ENCODE measurements around the gene CENPB.
A peak's percentile ranks its signal among the peaks of the same experiment; 100 is the strongest.

CENPB gene

DNA sequence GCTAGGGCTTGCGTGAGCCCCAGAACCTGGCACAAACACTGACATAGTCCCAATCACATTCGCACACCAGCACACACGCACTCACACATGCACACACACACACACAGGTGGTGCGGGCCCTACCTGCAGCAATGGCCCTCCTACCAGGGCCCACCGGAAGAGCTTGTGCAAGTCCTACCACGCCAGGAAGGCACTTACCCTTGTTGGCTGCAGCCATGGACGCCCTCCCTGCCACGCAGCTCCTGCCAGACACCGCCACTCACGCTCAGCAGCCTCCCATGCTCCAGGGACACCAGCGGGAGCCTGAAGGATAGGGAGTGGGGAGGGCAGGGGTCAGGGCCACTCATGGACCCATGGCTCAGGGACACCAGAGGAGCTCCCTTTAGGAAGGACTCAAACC lies 26.7 kb downstream of the CENPB start:
- no peak for TF ChIP-seq GATA1 (IDR thresholded peaks at IDR 0.05; ENCODE audit: low read depth, low read length)
- no peak for TF ChIP-seq POLR2A (IDR thresholded peaks at IDR 0.05; ENCODE audit: low read length)
- no peak for DNase-seq

- no peak for TF ChIP-seq GATA1 (IDR thresholded peaks at IDR 0.05; ENCODE audit: low read depth, low read length)
- no peak for TF ChIP-seq POLR2A (IDR thresholded peaks at IDR 0.05; ENCODE audit: low read length)
- no peak for DNase-seq
Observed at GRCh38 chr20:3759316-3759823, 27.2 kb downstream of the CENPB start.

DNA sequence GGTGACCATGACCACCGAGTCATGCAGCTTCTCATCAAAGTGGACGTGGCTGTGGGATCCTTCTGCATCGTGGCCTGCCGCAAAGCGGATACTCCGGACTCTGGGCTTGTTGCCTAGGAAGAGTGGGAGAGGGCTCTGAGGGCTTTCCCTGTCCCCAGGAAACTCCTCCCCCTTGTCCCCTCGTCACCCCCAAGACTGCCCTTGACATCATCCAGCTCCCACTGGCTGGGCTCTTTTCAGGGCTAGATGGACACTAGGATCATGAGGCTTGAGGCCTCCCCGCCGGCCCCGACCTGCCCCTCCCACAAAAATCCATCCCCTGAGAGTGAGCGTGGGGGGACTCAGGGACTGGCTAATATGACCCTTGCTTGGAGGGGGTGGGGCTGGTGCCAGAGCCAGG lies 28.0 kb downstream of the CENPB start:
- DNase-seq: no peak
- TF ChIP-seq GATA1 (IDR thresholded peaks at IDR 0.05; ENCODE audit: low read depth, low read length): no peak
- no peak for TF ChIP-seq POLR2A (IDR thresholded peaks at IDR 0.05; ENCODE audit: low read length)

- DNase-seq: no peak
- TF ChIP-seq POLR2A (IDR thresholded peaks at IDR 0.05; ENCODE audit: low read length) (no peak), GATA1 (IDR thresholded peaks at IDR 0.05; ENCODE audit: low read depth, low read length) (no peak)
Observed at GRCh38 chr20:3757268-3757667, 29.3 kb downstream of the CENPB start.

DNA sequence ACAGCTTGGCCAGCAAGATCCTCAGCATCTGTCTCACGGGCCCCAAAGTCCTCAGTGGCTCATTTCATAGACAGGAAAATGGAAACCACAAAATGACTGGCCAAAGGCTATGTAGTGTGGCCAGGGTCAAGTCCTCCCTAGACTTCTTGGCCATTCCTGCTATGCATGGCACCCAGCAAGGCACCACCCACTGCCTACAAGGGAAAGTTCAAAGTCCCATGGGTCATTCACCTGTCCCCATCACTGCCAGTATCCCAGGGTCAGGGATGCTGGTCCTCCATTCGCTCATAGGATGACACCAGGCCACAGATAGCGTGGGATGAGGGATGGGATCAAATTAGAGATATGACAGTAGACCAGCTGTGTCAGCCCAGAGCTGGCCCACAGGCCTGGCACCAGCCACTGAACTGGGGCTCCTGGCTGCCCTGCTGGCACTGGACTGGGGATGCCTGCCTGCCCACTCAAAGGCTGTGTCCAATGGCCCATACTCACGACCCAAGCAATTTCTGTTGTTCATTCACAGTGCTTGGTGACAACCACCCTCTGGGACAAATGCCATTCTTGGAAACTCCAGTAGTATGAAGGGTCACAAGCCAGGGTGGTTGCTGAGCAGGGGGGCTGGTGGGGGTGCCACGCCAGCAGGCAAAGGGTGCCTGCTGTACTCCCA lies 30.6 kb downstream of the CENPB start:
- no peak for DNase-seq
- no peak for TF ChIP-seq POLR2A (IDR thresholded peaks at IDR 0.05; ENCODE audit: low read length)
- TF ChIP-seq GATA1 (IDR thresholded peaks at IDR 0.05; ENCODE audit: low read depth, low read length): no peak

- TF ChIP-seq POLR2A (IDR thresholded peaks at IDR 0.05; ENCODE audit: low read length): no peak
- no peak for TF ChIP-seq GATA1 (IDR thresholded peaks at IDR 0.05; ENCODE audit: low read depth, low read length)
- no peak for DNase-seq
Observed at GRCh38 chr20:3755269-3755668, 31.3 kb downstream of the CENPB start.

DNA sequence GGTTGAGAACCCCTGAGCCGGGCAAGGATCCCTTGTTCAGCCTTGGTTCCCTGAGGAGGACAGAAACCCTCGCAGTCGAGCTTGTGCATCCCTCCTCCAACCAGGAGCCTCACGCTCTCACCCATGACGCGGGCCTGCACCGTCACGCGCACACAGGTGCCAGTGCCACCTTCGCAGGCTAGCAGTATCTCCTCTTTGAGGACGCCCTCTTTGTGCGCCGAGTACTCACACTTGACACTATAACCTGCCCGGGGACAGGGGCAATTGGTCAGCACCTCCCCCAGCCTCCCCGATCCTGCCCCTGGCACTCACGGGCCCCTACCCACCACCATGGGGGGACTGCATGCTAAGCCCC lies 32.3 kb downstream of the CENPB start:
- no peak for TF ChIP-seq GATA1 (IDR thresholded peaks at IDR 0.05; ENCODE audit: low read depth, low read length)
- TF ChIP-seq POLR2A (IDR thresholded peaks at IDR 0.05; ENCODE audit: low read length): no peak
- DNase-seq: no peak

DNA sequence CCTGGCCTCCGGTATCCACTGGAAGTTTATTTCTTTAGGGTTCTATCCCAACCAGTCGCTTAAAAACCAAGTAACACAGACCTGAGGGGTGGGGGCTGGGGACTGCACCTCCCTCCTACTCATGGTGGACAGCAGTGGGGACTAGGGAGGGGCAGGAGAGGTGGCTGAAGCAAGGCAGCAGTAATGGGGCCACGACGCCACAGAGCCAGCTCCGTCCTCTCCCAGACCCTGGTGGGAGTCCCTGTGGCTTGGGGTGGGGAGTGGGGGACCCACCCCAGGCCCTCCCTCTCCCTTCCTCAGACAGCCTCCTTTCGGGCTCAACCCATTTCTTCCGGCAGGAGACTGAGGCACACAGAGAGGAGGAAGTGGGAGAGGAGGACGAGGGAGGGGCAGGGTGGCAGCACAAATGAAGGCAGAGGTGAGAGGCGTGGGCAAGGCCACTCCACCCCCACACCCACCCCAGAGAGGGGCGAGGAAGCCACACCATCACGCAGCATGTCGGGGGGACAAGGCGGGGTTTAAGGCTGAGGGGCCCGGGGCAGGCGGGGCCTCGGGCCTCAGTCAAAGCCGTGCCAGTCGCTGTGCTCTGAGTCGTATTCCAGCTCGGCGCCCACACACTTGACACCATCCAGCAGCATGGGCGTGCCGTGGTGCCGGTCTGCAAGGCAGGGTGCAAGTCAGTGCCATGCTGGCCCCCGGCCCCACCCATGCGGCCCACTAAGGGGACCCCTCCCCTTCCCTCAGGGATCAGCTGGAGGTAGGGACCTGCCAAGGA lies 32.9 kb downstream of the CENPB start:
- no peak for TF ChIP-seq POLR2A (IDR thresholded peaks at IDR 0.05; ENCODE audit: low read length)
- TF ChIP-seq GATA1 (IDR thresholded peaks at IDR 0.05; ENCODE audit: low read depth, low read length): no peak
- DNase-seq: no peak

- DNase-seq: peak; percentile 82 to 88
- no peak for TF ChIP-seq GATA1 (IDR thresholded peaks at IDR 0.05; ENCODE audit: low read depth, low read length)
- no peak for TF ChIP-seq POLR2A (IDR thresholded peaks at IDR 0.05; ENCODE audit: low read length)
Observed at GRCh38 chr20:3753098-3753497, 33.4 kb downstream of the CENPB start.

- TF ChIP-seq GATA1 (IDR thresholded peaks at IDR 0.05; ENCODE audit: low read depth, low read length) (no peak), POLR2A (IDR thresholded peaks at IDR 0.05; ENCODE audit: low read length) (peak; percentile 24)
- no peak for DNase-seq
Observed at GRCh38 chr20:3752386-3752759, 34.2 kb downstream of the CENPB start.

DNA sequence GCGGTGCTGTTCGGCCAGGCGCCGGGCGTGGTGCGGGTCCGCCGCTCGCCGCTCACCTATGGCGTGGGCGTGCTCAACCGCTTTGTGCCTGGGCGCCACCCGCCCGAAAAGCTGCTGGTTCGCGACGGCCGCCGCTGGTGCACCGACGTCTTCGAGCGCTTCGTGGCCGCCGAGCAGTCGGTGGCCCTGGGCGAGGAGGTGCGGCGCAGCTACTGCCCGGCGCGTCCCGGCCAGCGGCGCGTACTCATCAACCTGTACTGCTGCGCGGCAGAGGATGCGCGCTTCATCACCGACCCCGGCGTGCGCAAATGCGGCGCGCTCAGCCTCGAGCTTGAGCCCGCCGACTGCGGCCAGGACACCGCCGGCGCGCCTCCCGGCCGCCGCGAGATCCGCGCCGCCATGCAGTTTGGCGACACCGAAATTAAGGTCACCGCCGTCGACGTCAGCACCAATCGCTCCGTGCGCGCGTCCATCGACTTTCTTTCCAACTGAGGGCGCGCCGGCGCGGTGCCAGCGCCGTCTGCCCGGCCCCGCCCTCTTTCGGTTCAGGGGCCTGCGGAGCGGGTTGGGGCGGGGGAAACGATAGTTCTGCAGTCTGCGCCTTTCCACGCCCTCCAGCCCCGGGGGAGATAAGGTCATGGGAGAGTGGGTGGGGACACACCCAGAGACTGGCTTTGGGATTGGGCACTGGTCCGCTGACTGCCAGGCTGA lies 34.7 kb downstream of the CENPB start:
- DNase-seq: peak; percentile 89 to 91
- TF ChIP-seq POLR2A (IDR thresholded peaks at IDR 0.05; ENCODE audit: low read length): peak; percentile 36
- no peak for TF ChIP-seq GATA1 (IDR thresholded peaks at IDR 0.05; ENCODE audit: low read depth, low read length)

DNA sequence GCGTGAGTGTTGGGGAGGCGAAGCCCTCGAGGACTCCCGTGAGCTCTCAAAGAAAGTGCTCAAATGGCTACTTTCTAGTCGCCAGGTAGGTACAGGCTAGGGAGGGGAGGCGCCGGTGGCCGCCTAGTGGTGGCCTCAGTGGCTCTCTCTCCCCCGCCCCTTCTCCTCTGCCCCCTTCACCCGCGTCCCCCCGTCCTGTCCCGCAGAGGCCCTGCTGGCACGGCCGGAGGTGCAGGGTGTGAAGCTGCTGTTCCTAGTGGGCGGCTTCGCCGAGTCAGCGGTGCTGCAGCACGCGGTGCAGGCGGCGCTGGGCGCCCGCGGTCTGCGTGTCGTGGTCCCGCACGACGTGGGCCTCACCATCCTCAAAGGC lies 35.2 kb downstream of the CENPB start:
- TF ChIP-seq POLR2A (IDR thresholded peaks at IDR 0.05; ENCODE audit: low read length) (no peak), GATA1 (IDR thresholded peaks at IDR 0.05; ENCODE audit: low read depth, low read length) (no peak)
- DNase-seq: no peak

DNA sequence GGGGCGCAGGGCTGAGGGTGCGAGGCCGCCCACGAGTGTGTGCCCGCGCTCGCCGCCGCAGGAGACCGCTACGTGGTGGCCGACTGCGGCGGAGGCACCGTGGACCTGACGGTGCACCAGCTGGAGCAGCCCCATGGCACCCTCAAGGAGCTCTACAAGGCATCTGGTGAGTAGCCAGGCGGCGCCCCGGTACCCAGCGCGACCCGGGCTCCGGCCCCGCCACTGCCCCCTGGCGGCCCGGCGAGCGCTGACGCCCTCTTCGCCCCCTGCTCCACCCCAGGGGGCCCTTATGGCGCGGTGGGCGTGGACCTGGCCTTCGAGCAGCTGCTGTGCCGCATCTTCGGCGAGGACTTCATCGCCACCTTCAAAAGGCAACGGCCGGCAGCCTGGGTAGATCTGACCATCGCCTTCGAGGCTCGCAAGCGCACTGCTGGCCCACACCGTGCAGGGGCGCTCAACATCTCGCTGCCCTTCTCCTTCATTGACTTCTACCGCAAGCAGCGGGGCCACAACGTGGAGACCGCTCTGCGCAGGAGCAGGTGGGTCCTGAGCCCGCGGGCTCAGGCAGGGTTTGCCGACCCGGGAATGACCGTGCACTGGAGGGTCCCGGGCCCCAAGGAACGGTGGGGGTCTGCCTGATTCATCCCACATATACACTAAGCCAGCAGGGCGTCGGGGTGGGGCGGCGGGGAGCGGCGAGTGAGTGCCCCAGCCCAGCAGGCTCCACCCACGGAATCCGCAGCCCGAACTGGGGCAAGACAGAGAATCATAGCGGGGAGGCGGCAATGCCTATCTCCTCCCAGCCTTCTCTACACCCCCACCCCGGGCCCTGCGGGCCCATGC lies 36.6 kb downstream of the CENPB start:
- no peak for TF ChIP-seq GATA1 (IDR thresholded peaks at IDR 0.05; ENCODE audit: low read depth, low read length)
- no peak for TF ChIP-seq POLR2A (IDR thresholded peaks at IDR 0.05; ENCODE audit: low read length)
- DNase-seq: peak; percentile 61 to 64

All from erythroblast (primary cell).